GM12878 (cell line): ENCODE results near the gene METTL14.

ENCODE experiments used
- CTCF ChIP-seq, 3 experiments: IDR thresholded peaks in 2 of 3; conservative IDR thresholded peaks in 1 of 3; 2 replicates each; pipeline ENCODE4 v1.5.1; 2011; ENCODE audit warnings: low read depth in 3 of 3, low read length in 3 of 3, mild to moderate bottlenecking in 3 of 3, control low read depth in 2 of 3, moderate library complexity in 2 of 3, inconsistent platforms in 1 of 3, mixed read lengths in 1 of 3; ENCODE audit not compliant: control insufficient read depth in 2 of 3, insufficient read depth in 1 of 3; ENCODE audit errors: extremely low read depth in 1 of 3
- HDAC6 ChIP-seq: fragments of 200-600 bp; sonication (generic); IDR thresholded peaks from one replicate; pipeline ENCODE4 v1.8.0; 2017; ENCODE audit warnings: antibody characterized with exemption; ENCODE audit not compliant: unreplicated experiment
- POLR2AphosphoS5 ChIP-seq: IDR thresholded peaks from 2 replicates; pipeline ENCODE4 v1.6.1; 2011; ENCODE audit warnings: mild to moderate bottlenecking, low read length, inconsistent platforms
- REST ChIP-seq: IDR thresholded peaks from 2 replicates; pipeline ENCODE4 v1.6.1; 2012; ENCODE audit warnings: mild to moderate bottlenecking, low read depth, low read length
- SRF ChIP-seq, 2 experiments: IDR thresholded peaks; 2 replicates each; pipeline ENCODE4 v1.6.1; 2011; ENCODE audit warnings: low read depth in 2 of 2, low read length in 2 of 2, mild to moderate bottlenecking in 1 of 2, moderate library complexity in 1 of 2

GRCh38 chr4:118746251-118746919 lies 61.2 kb downstream of the METTL14 start:
- TF ChIP-seq CTCF (IDR thresholded peaks at IDR 0.05 in 2 of 3, conservative IDR thresholded peaks at IDR 0.05 in 1 of 3; ENCODE audit: control insufficient read depth in 2 of 3, extremely low read depth in 1 of 3, insufficient read depth in 1 of 3, low read depth in 3 of 3, low read length in 3 of 3) (no peak), REST (no peak), SRF (IDR thresholded peaks at IDR 0.05; ENCODE audit: low read depth in 2 of 2, low read length in 2 of 2) (no peak), HDAC6 (no peak), POLR2AphosphoS5 (no peak)
